ENCODE measurements around the gene GRIP2.

The GRIP2 gene

GRCh38 chr3:14460342-14461005 lies 79.7 kb downstream of the GRIP2 start:
- Histone ChIP-seq H3K23ac (ENCODE audit: low read length) (no peak overlapping the region), H3K4me2 (ENCODE audit: low read length) (no peak overlapping the region), H2BK12ac (ENCODE audit: low read length) (no peak overlapping the region), H2AK5ac (ENCODE audit: low read length) (no peak overlapping the region), H3K4me1 (ENCODE audit: control insufficient read depth in 1 of 2, insufficient read depth in 2 of 2, low read length in 2 of 2) (peaks cover 8 to 14% of the 10 kb centered on the region in 2 experiments), H3K27ac (ENCODE audit: low read depth, low read length) (no peak overlapping the region), H3K4me3 (ENCODE audit: low read depth, low read length) (no peak overlapping the region), H2AFZ (ENCODE audit: insufficient read depth, low read length, poor library complexity) (no peak overlapping the region), H3K27me3 (ENCODE audit: insufficient read depth, low read length) (no peaks in the 10 kb centered on the region), H3K36me3 (ENCODE audit: control insufficient read depth in 1 of 2, insufficient read depth in 2 of 2, low read length in 2 of 2) (peaks cover 64 to 76% of the 10 kb centered on the region in 2 experiments), H3K4ac (ENCODE audit: low read depth, low read length) (no peak overlapping the region), H4K12ac (ENCODE audit: low read depth, low read length) (no peak overlapping the region), H2BK120ac (ENCODE audit: insufficient read depth, low read length, poor library complexity) (no peak overlapping the region), H3K9ac (ENCODE audit: low read length) (no peak overlapping the region), H2BK5ac (ENCODE audit: low read depth, low read length, poor library complexity) (no peak overlapping the region), H3K18ac (ENCODE audit: low read length) (peak overlapping the region; percentile 20), H4K91ac (ENCODE audit: low read depth, low read length) (no peak overlapping the region), H3K79me2 (ENCODE audit: control insufficient read depth, insufficient read depth, low read length, poor library complexity) (no peaks in the 10 kb centered on the region), H4K8ac (ENCODE audit: low read depth, low read length) (peak overlapping the region; percentile 10), H3K9me3 (ENCODE audit: insufficient read depth, low read depth, low read length) (peaks cover 3% of the 10 kb centered on the region), H3K14ac (ENCODE audit: low read length) (no peak overlapping the region), H3K79me1 (ENCODE audit: low read length) (peaks cover 7% of the 10 kb centered on the region)
- no peak for DNase-seq
- WGBS (ENCODE audit: extremely low coverage, insufficient coverage, insufficient read length), result no CpG with 5 or more reads among the region's 9 CpGs

DNA sequence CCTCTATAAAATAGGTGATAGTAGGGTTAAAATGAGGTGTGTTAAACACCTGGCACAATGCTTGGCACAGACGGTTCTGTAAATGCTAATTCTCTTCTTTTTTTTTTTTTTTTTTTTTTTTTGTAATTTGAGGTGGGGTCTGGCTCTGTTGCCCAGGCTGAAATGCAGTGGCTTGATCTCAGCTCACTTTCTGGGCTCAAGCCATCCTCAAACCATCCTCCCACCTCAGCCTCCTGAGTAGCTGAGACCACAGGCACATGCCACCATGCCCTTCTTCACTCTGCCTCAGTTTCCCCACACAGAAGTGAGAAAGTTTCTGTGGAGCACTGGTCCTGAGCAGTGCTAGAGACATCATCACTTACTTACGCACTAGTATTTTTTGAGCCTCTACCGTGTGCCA lies 80.4 kb downstream of the GRIP2 start:
- no peak overlapping the region for H2BK5ac ChIP-seq (ENCODE audit: low read depth, low read length, poor library complexity)
- no peaks in the 10 kb centered on the region for H3K79me2 ChIP-seq (ENCODE audit: control insufficient read depth, insufficient read depth, low read length, poor library complexity)
- no peak overlapping the region for H3K4me3 ChIP-seq (ENCODE audit: low read depth, low read length)
- H3K9me3 ChIP-seq (ENCODE audit: insufficient read depth, low read depth, low read length), result peaks cover 3% of the 10 kb centered on the region
- no peak overlapping the region for H2BK120ac ChIP-seq (ENCODE audit: insufficient read depth, low read length, poor library complexity)
- no CpG with 5 or more reads among the region's 3 CpGs for WGBS (ENCODE audit: extremely low coverage, insufficient coverage, insufficient read length)
- H4K8ac ChIP-seq (ENCODE audit: low read depth, low read length), result no peak overlapping the region
- no peak overlapping the region for H3K23ac ChIP-seq (ENCODE audit: low read length)
- no peak overlapping the region for H2AFZ ChIP-seq (ENCODE audit: insufficient read depth, low read length, poor library complexity)
- H2AK5ac ChIP-seq (ENCODE audit: low read length), result no peak overlapping the region
- no peak overlapping the region for H4K12ac ChIP-seq (ENCODE audit: low read depth, low read length)
- peaks cover 8 to 14% of the 10 kb centered on the region in 2 experiments for H3K4me1 ChIP-seq (ENCODE audit: control insufficient read depth in 1 of 2, insufficient read depth in 2 of 2, low read length in 2 of 2)
- H3K9ac ChIP-seq (ENCODE audit: low read length), result no peak overlapping the region
- H3K18ac ChIP-seq (ENCODE audit: low read length), result no peak overlapping the region
- peaks cover 65 to 76% of the 10 kb centered on the region in 2 experiments for H3K36me3 ChIP-seq (ENCODE audit: control insufficient read depth in 1 of 2, insufficient read depth in 2 of 2, low read length in 2 of 2)
- no peak overlapping the region for H4K91ac ChIP-seq (ENCODE audit: low read depth, low read length)
- H3K4me2 ChIP-seq (ENCODE audit: low read length), result no peak overlapping the region
- H3K14ac ChIP-seq (ENCODE audit: low read length), result no peak overlapping the region
- DNase-seq, result no peak
- H3K27me3 ChIP-seq (ENCODE audit: insufficient read depth, low read length), result no peaks in the 10 kb centered on the region
- H3K4ac ChIP-seq (ENCODE audit: low read depth, low read length), result no peak overlapping the region
- H2BK12ac ChIP-seq (ENCODE audit: low read length), result no peak overlapping the region
- no peak overlapping the region for H3K27ac ChIP-seq (ENCODE audit: low read depth, low read length)
- H3K79me1 ChIP-seq (ENCODE audit: low read length), result peaks cover 7% of the 10 kb centered on the region

DNA sequence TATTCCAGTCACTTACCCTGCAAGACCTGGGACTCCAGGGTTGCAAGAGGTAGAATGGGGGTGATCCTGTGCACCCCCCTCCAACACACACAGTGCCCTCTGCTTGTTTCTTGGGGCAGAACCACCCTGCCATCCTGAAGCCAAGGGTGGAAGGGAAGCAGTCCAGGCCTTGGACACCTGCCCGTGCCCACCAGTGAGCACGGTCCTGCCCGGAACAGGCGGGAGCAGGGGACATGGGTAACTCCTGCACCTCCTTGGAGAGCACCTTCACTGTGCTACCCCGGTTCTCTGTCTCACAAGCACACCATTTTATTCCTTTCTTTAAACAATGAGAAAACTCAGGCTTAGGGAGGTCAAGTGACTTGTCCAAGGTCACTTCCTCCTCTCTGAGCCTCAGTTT lies 80.8 kb downstream of the GRIP2 start:
- Histone ChIP-seq H3K79me1 (ENCODE audit: low read length) (peaks cover 7% of the 10 kb centered on the region), H3K36me3 (ENCODE audit: control insufficient read depth in 1 of 2, insufficient read depth in 2 of 2, low read length in 2 of 2) (peaks cover 61 to 75% of the 10 kb centered on the region in 2 experiments), H3K4ac (ENCODE audit: low read depth, low read length) (no peak overlapping the region), H3K79me2 (ENCODE audit: control insufficient read depth, insufficient read depth, low read length, poor library complexity) (no peaks in the 10 kb centered on the region), H2BK5ac (ENCODE audit: low read depth, low read length, poor library complexity) (no peak overlapping the region), H2BK120ac (ENCODE audit: insufficient read depth, low read length, poor library complexity) (no peak overlapping the region), H3K18ac (ENCODE audit: low read length) (no peak overlapping the region), H4K8ac (ENCODE audit: low read depth, low read length) (no peak overlapping the region), H4K12ac (ENCODE audit: low read depth, low read length) (no peak overlapping the region), H3K4me3 (ENCODE audit: low read depth, low read length) (no peak overlapping the region), H2BK12ac (ENCODE audit: low read length) (no peak overlapping the region), H3K4me2 (ENCODE audit: low read length) (no peak overlapping the region), H3K14ac (ENCODE audit: low read length) (no peak overlapping the region), H2AFZ (ENCODE audit: insufficient read depth, low read length, poor library complexity) (no peak overlapping the region), H2AK5ac (ENCODE audit: low read length) (no peak overlapping the region), H3K9ac (ENCODE audit: low read length) (no peak overlapping the region), H3K27me3 (ENCODE audit: insufficient read depth, low read length) (no peaks in the 10 kb centered on the region), H3K27ac (ENCODE audit: low read depth, low read length) (no peak overlapping the region), H3K9me3 (ENCODE audit: insufficient read depth, low read depth, low read length) (peaks cover 3% of the 10 kb centered on the region), H4K91ac (ENCODE audit: low read depth, low read length) (no peak overlapping the region), H3K23ac (ENCODE audit: low read length) (no peak overlapping the region), H3K4me1 (ENCODE audit: control insufficient read depth in 1 of 2, insufficient read depth in 2 of 2, low read length in 2 of 2) (peaks cover 8 to 14% of the 10 kb centered on the region in 2 experiments)
- WGBS (ENCODE audit: extremely low coverage, insufficient coverage, insufficient read length), result no CpG with 5 or more reads among the region's 5 CpGs
- DNase-seq, result no peak

- peaks cover 6 to 11% of the 10 kb centered on the region in 2 experiments for H3K4me1 ChIP-seq (ENCODE audit: control insufficient read depth in 1 of 2, insufficient read depth in 2 of 2, low read length in 2 of 2)
- H3K14ac ChIP-seq (ENCODE audit: low read length), result no peak overlapping the region
- H2BK12ac ChIP-seq (ENCODE audit: low read length), result no peak overlapping the region
- peaks cover 62 to 75% of the 10 kb centered on the region in 2 experiments for H3K36me3 ChIP-seq (ENCODE audit: control insufficient read depth in 1 of 2, insufficient read depth in 2 of 2, low read length in 2 of 2)
- no peak overlapping the region for H2BK5ac ChIP-seq (ENCODE audit: low read depth, low read length, poor library complexity)
- no peak overlapping the region for H3K4me3 ChIP-seq (ENCODE audit: low read depth, low read length)
- H3K18ac ChIP-seq (ENCODE audit: low read length), result no peak overlapping the region
- H2AK5ac ChIP-seq (ENCODE audit: low read length), result no peak overlapping the region
- H3K23ac ChIP-seq (ENCODE audit: low read length), result no peak overlapping the region
- H3K79me1 ChIP-seq (ENCODE audit: low read length), result peaks cover 7% of the 10 kb centered on the region
- H3K27ac ChIP-seq (ENCODE audit: low read depth, low read length), result no peak overlapping the region
- H4K8ac ChIP-seq (ENCODE audit: low read depth, low read length), result no peak overlapping the region
- no peak for DNase-seq
- no CpG with 5 or more reads among the region's 11 CpGs for WGBS (ENCODE audit: extremely low coverage, insufficient coverage, insufficient read length)
- H4K12ac ChIP-seq (ENCODE audit: low read depth, low read length), result no peak overlapping the region
- no peak overlapping the region for H3K4me2 ChIP-seq (ENCODE audit: low read length)
- no peaks in the 10 kb centered on the region for H3K27me3 ChIP-seq (ENCODE audit: insufficient read depth, low read length)
- no peak overlapping the region for H3K9ac ChIP-seq (ENCODE audit: low read length)
- no peak overlapping the region for H2AFZ ChIP-seq (ENCODE audit: insufficient read depth, low read length, poor library complexity)
- H3K4ac ChIP-seq (ENCODE audit: low read depth, low read length), result no peak overlapping the region
- H4K91ac ChIP-seq (ENCODE audit: low read depth, low read length), result no peak overlapping the region
- no peak overlapping the region for H2BK120ac ChIP-seq (ENCODE audit: insufficient read depth, low read length, poor library complexity)
- H3K9me3 ChIP-seq (ENCODE audit: insufficient read depth, low read depth, low read length), result peaks cover 3% of the 10 kb centered on the region
- no peaks in the 10 kb centered on the region for H3K79me2 ChIP-seq (ENCODE audit: control insufficient read depth, insufficient read depth, low read length, poor library complexity)
Measured at GRCh38 chr3:14458434-14459275, 81.5 kb downstream of the GRIP2 start.
